Cardiac muscle cell (in vitro differentiated cells and primary cell): ENCODE data around the gene UHRF2. TPM values are rescaled to one million over a fixed set of nuclear protein-coding genes. Genes with fewer than 3 reads are reported as not detected.

Experiments
- DNase-seq, 2 donors: peaks; one replicate each; pipeline versions ENCODE4 v3.0.0 to v3.0.0-alpha.2; 2010 to 2017; ENCODE audit warnings: low read depth in 1 of 2, low spot score in 1 of 2
- H3K27ac ChIP-seq: fragments of 200-600 bp; sonication (generic); 2 replicates; pipeline ENCODE4 v1.5.1; 2016
- H3K27me3 ChIP-seq: fragments of 200-600 bp; sonication (generic); 2 replicates; pipeline ENCODE4 v1.6.0; 2016; ENCODE audit warnings: control low read depth
- H3K36me3 ChIP-seq: fragments of 200-600 bp; sonication (generic); 2 replicates; pipeline ENCODE4 v1.5.1; 2016; ENCODE audit warnings: control low read depth
- H3K4me1 ChIP-seq: fragments of 200-600 bp; sonication (generic); 2 replicates; pipeline ENCODE4 v1.8.1; 2017; ENCODE audit warnings: low read depth, mild to moderate bottlenecking, mixed run types
- H3K4me3 ChIP-seq: fragments of 200-600 bp; sonication (generic); 2 replicates; pipeline ENCODE4 v1.5.1; 2016; ENCODE audit warnings: mild to moderate bottlenecking
- H3K9me3 ChIP-seq: fragments of 200-600 bp; sonication (generic); 2 replicates; pipeline ENCODE4 v1.5.1; 2017; ENCODE audit warnings: low read depth, mild to moderate bottlenecking, control low read depth
- CTCF ChIP-seq: IDR thresholded peaks from 2 replicates; pipeline ENCODE4 v1.5.1; 2012; ENCODE audit warnings: low read depth, mild to moderate bottlenecking, low read length
- polyA plus RNA-seq: library from polyadenylated mRNA; unstranded; fragments of >200 nt; fragmentation: Nextera tagmentation; extraction: Ambion mirVana; gene quantifications from 2 replicates; pipeline ENCODE4 v1.2.1, GENCODE V29; 2016
- total RNA-seq: library from RNA; depleted of rRNA; stranded (reverse); fragments of >200 nt; gene quantifications from 2 replicates; pipeline ENCODE4 v1.2.3, GENCODE V29; 2016

The UHRF2 gene
- total and polyA plus RNA-seq, 2 experiments from 2014 or later = 18.1 to 38.6 TPM

- H3K9me3 ChIP-seq = no peaks in the 10 kb centered on the region
- no peak overlapping the region for H3K4me3 ChIP-seq
- no peak overlapping the region for H3K27ac ChIP-seq
- DNase-seq = no peak
- no peaks in the 10 kb centered on the region for H3K36me3 ChIP-seq
- H3K27me3 ChIP-seq = peaks cover 20% of the 10 kb centered on the region
- TF ChIP-seq CTCF = no peak
- peaks cover 4% of the 10 kb centered on the region for H3K4me1 ChIP-seq
Observed at GRCh38 chr9:6409811-6410210, 3.2 kb upstream of the UHRF2 start.

- Histone ChIP-seq H3K36me3 (no peaks in the 10 kb centered on the region), H3K4me1 (peaks cover 10% of the 10 kb centered on the region), H3K9me3 (no peaks in the 10 kb centered on the region), H3K4me3 (no peak overlapping the region), H3K27ac (no peak overlapping the region), H3K27me3 (peaks cover 20% of the 10 kb centered on the region)
- no peak for TF ChIP-seq CTCF
- no peak for DNase-seq
Observed at GRCh38 chr9:6410633-6411032, 2.4 kb upstream of the UHRF2 start.

GRCh38 chr9:6413365-6414246 is 607 bp downstream of the UHRF2 start:
- no peak for TF ChIP-seq CTCF
- no peaks in the 10 kb centered on the region for H3K36me3 ChIP-seq
- peak in 1 of 2 donors; percentile 50 for DNase-seq
- H3K9me3 ChIP-seq = no peaks in the 10 kb centered on the region
- H3K4me3 ChIP-seq = peak overlapping the region; percentile 69
- peaks cover 13% of the 10 kb centered on the region for H3K4me1 ChIP-seq
- peaks cover 14% of the 10 kb centered on the region for H3K27me3 ChIP-seq
- H3K27ac ChIP-seq = peak overlapping the region; percentile 69

GRCh38 chr9:6414247-6414641 is 1.2 kb downstream of the UHRF2 start:
- H3K4me1 ChIP-seq = peaks cover 13% of the 10 kb centered on the region
- TF ChIP-seq CTCF = no peak
- H3K27me3 ChIP-seq = peaks cover 10% of the 10 kb centered on the region
- H3K36me3 ChIP-seq = no peaks in the 10 kb centered on the region
- peak; percentile 41 to 60 for DNase-seq
- H3K4me3 ChIP-seq = peak overlapping the region; percentile 69
- H3K27ac ChIP-seq = peak overlapping the region; percentile 69
- no peaks in the 10 kb centered on the region for H3K9me3 ChIP-seq

- H3K4me1 ChIP-seq = peaks cover 13% of the 10 kb centered on the region
- H3K27ac ChIP-seq = no peak overlapping the region
- H3K27me3 ChIP-seq = peaks cover 4% of the 10 kb centered on the region
- H3K36me3 ChIP-seq = no peaks in the 10 kb centered on the region
- H3K4me3 ChIP-seq = no peak overlapping the region
- no peak for DNase-seq
- no peak for TF ChIP-seq CTCF
- no peaks in the 10 kb centered on the region for H3K9me3 ChIP-seq
Observed at GRCh38 chr9:6415266-6415665, 2.3 kb downstream of the UHRF2 start.
